ENCODE measurements around the gene CMTM4. TPM values are rescaled to one million over a fixed set of nuclear protein-coding genes. Genes with fewer than 3 reads are reported as not detected.

Gene CMTM4
- total and polyA plus RNA-seq, 2 of the 4 experiments (the other 2 are of a cell fraction): 9.0 to 14.5 TPM

GRCh38 chr16:66661210-66661560 lies 35.4 kb downstream of the CMTM4 start:
- ChIA-PET CTCF (interaction anchor here (0.6 to 2.7 kb wide), 7 partner anchors 10 to 79 kb away, joined by 4 to 10 read pairs (median 5); no protein-coding TSS in a partner anchor), POLR2A (ENCODE audit: unreplicated experiment) (no interaction called here)
- Histone ChIP-seq H4K20me1 (ENCODE audit: insufficient read depth, low read length) (0 out of 2 replicates have a peak, but pooled peaks cover 4% of the 10 kb centered on the region), H4K91ac (ENCODE audit: insufficient read depth, low read depth, low read length) (peak overlapping the region; percentile 8; the same call in 1 of the 2 replicates), H3K4me2 (ENCODE audit: low read depth, low read length) (no peak overlapping the region; the same call in 1 of the 2 replicates), H3K18ac (ENCODE audit: low read depth, low read length) (no peak overlapping the region; the same call in 1 of the 2 replicates), H3K4me3 (ENCODE audit: insufficient read depth, low read depth, low read length) (no peak overlapping the region), H3K27ac (ENCODE audit: insufficient read depth, low read length) (no peak overlapping the region), H2BK15ac (ENCODE audit: low read depth, low read length) (no peak overlapping the region), H3K27me3 (ENCODE audit: control insufficient read depth, insufficient read depth, low read length) (no peaks in the 10 kb centered on the region), H3K9me3 (ENCODE audit: control insufficient read depth, insufficient read depth, low read length) (no peaks in the 10 kb centered on the region), H3K4ac (ENCODE audit: low read depth, low read length) (peak overlapping the region; percentile 35; the same call in 1 of the 2 replicates), H3K56ac (ENCODE audit: extremely low read depth, insufficient read depth, low read length) (no peak overlapping the region), H4K5ac (ENCODE audit: low read depth, low read length) (peak overlapping the region; percentile 33; the same call in 1 of the 2 replicates), H4K8ac (ENCODE audit: low read depth in 2 of 2, low read length in 2 of 2) (peak overlapping the region in 1 of 2 experiments; percentile 13; a peak in 2 of 4 replicates), H3K23ac (ENCODE audit: low read depth, low read length) (no peak overlapping the region), H2BK5ac (ENCODE audit: low read depth, low read length, poor library complexity, severe bottlenecking) (peak overlapping the region; percentile 66), H3K9me1 (ENCODE audit: insufficient read depth, low read length) (no peaks in the 10 kb centered on the region), H3K14ac (replicated peaks; ENCODE audit: low read depth, low read length) (peak overlapping the region; percentile 46; the same call in 1 of the 2 replicates), H3K79me1 (ENCODE audit: low read depth in 1 of 2, low read length in 2 of 2) (peaks cover 7 to 17% of the 10 kb centered on the region in 2 experiments), H2AFZ (replicated peaks; ENCODE audit: low read length, poor library complexity) (no peak overlapping the region), H2AK5ac (ENCODE audit: low read depth, low read length) (no peak overlapping the region), H2BK20ac (ENCODE audit: low read depth, low read length) (peak overlapping the region; percentile 8; the same call in 1 of the 2 replicates), H2AK9ac (replicated peaks; ENCODE audit: low read depth, low read length, poor library complexity) (no peak overlapping the region), H3K36me3 (ENCODE audit: control insufficient read depth, insufficient read depth, low read length) (no peaks in the 10 kb centered on the region), H3K9ac (ENCODE audit: low read depth, low read length) (no peak overlapping the region), H2BK120ac (ENCODE audit: low read depth, low read length) (peak overlapping the region; percentile 7), H3K4me1 (ENCODE audit: control insufficient read depth, insufficient read depth, low read length) (peaks cover 8% of the 10 kb centered on the region)
- no peak for DNase-seq
- ATAC-seq (ENCODE audit: low read depth): no peak
- in situ Hi-C loops (cut with MboI; ENCODE audit: low sequenced_read_pairs): no loop called here
- dilution Hi-C loops (cut with HindIII; ENCODE audit: low sequenced_read_pairs, unreplicated experiment): no loop called here
- no peak for TF ChIP-seq MXI1 (IDR thresholded peaks at IDR 0.05; ENCODE audit: borderline replicate concordance, low read depth, low read length)
- no peak for TF ChIP-seq USF2 (IDR thresholded peaks at IDR 0.05; ENCODE audit: low read depth, low read length)
- no peak for TF ChIP-seq CEBPB (IDR thresholded peaks at IDR 0.05; ENCODE audit: low read depth, low read length)
- TF ChIP-seq NFE2L2 (IDR thresholded peaks at IDR 0.05; ENCODE audit: low read depth, low read length): no peak
- TF ChIP-seq POLR2A (IDR thresholded peaks at IDR 0.05; ENCODE audit: low read depth, low read length): no peak
- no peak for TF ChIP-seq SMC3 (IDR thresholded peaks at IDR 0.05; ENCODE audit: low read depth, low read length)
- no peak for TF ChIP-seq MAFK (IDR thresholded peaks at IDR 0.05; ENCODE audit: low read depth, low read length)
- TF ChIP-seq CTCF (conservative IDR thresholded peaks at IDR 0.05; ENCODE audit: low read depth, low read length): no peak
- no peak for TF ChIP-seq RAD21 (IDR thresholded peaks at IDR 0.05; ENCODE audit: low read length)
- BruUV-seq (replicated peaks): no TSS peak
- intact Hi-C loops (cut with micrococcal nuclease): loop anchor here (5.0 kb wide), 2 partner anchors 61 to 211 kb away; no protein-coding TSS in a partner anchor
- WGBS, 2 experiments (ENCODE audit: extremely low coverage in 2 of 2, insufficient read length in 1 of 2): no CpG with 5 or more reads among the region's 4 CpGs

All from IMR-90 (cell line).